Heart right ventricle (tissue), 16 donors: ENCODE data around the gene PNKP. TPM values are rescaled to one million over a fixed set of nuclear protein-coding genes. Genes with fewer than 3 reads are reported as not detected.

Source experiments
- ATAC-seq, 8 donors: fragments of 200-7000 bp; cut with Tn5 transposase; one replicate each; pipeline ENCODE4 v1.9.1; 2020; ENCODE audit warnings: mild to moderate bottlenecking in 8 of 8, moderate library complexity in 8 of 8, moderate number of reproducible peaks in 1 of 8
- DNase-seq, 2 donors: peaks; one replicate each; pipeline ENCODE4 v3.0.0-alpha.2; 2020
- H3K27ac ChIP-seq, 10 donors: fragments of 200-600 bp; sonication (generic) in 2 of 10; one replicate each; pipeline versions ENCODE4 v1.5.0 to v1.8.0; 2020 to 2022; ENCODE audit warnings: mild to moderate bottlenecking in 3 of 10
- H3K27me3 ChIP-seq, 7 donors: fragments of 200-600 bp; one replicate each; pipeline ENCODE4 v1.8.0; 2021 to 2022; ENCODE audit warnings: mild to moderate bottlenecking in 2 of 7
- H3K36me3 ChIP-seq, 9 donors: fragments of 200-600 bp; sonication (generic) in 1 of 9; one replicate each; pipeline versions ENCODE4 v1.5.0 to v1.8.0; 2020 to 2022; ENCODE audit warnings: mild to moderate bottlenecking in 2 of 9
- H3K4me1 ChIP-seq, 9 donors: fragments of 200-600 bp; sonication (generic) in 1 of 9; one replicate each; pipeline versions ENCODE4 v1.5.0 to v1.8.0; 2020 to 2022; ENCODE audit warnings: mild to moderate bottlenecking in 4 of 9
- H3K4me3 ChIP-seq, 10 donors: fragments of 200-600 bp; sonication (generic) in 2 of 10; one replicate each; pipeline versions ENCODE4 v1.5.0 to v1.8.0; 2020 to 2022; ENCODE audit warnings: mild to moderate bottlenecking in 7 of 10, moderate library complexity in 2 of 10
- H3K9me3 ChIP-seq, 11 donors: fragments of 200-600 bp in 10 of 11; sonication (generic) in 2 of 11; one replicate each; pipeline versions ENCODE4 v1.5.0 to v1.8.0; 2013 to 2022; ENCODE audit warnings: mild to moderate bottlenecking in 2 of 11, control low read depth in 1 of 11, moderate library complexity in 1 of 11
- WGBS, 2 donors: extraction: QIAGEN DNeasy Blood & Tissue Kit; methylation state at CpG; one replicate each; pipeline ENCODE4 v1.1.7; 2013; ENCODE audit warnings: inconsistent platforms in 1 of 2; 5-methylcytosine and 5-hydroxymethylcytosine counted together
- intact Hi-C, 10 donors: fragments of 100-400 bp; cut with DNase I; formaldehyde crosslinking; loops; one replicate each; pipeline versions ENCODE4 v1.11.1 to v1.14.2; 2022
- polyA plus RNA-seq, 2 donors: library from polyadenylated mRNA; stranded (reverse); fragments of 200-250 nt; gene quantifications; one replicate each; pipeline ENCODE4 v1.2.3, GENCODE V29; 2013
- total RNA-seq, 10 donors: library from RNA; stranded (reverse); fragmentation: NEBNext Ultra II Directional in 3 of 10; extraction: Animal tissue kit (Norgen Biotek cat#: 25700) in 3 of 10; gene quantifications; one replicate each; pipeline versions ENCODE4 v1.2.1 to v1.2.4, GENCODE V29; 2021 to 2023
- TF ChIP-seq, protein P1 (sequence below), 9 donors: fragments of 200-600 bp; sonication (generic) in 2 of 9; IDR thresholded peaks; one replicate each; pipeline versions ENCODE4 v1.5.0 to v1.8.0; 2021 to 2022; ENCODE audit warnings: antibody characterized with exemption in 9 of 9, mild to moderate bottlenecking in 5 of 9, moderate library complexity in 1 of 9
- donor health status: Arrhythmogenic right ventricular cardiomyopathy.
- donor health status: ischemic (EF 13 %, LVEDD 7.1; RV severe dilation, severe dysfunction).
- donor health status: healthy with polysubstance abuse.
- donor health status: DM: no; HTN: yes; CAD: no.
- donor health status: DM: no; HTN: no; CAD: no.
- donor health status: ischemic (EF 25% LVEDD 6.9; RV normal size, moderate dysfunction).
- donor health status: ischemic (EF 25% LVEDD 5.7; RV mildly dilated, moderate dysfunction).
- donor health status: healthy.
- donor health status: DM: yes; HTN: yes; CAD: no.
- donor health status: Ischemic cardiomyopathy.
- donor health status: ischemic (EF 35%, LVEDD 5.7; RV mildly dilated, moderate dysfunction).
- donor health status: nonischemic (EF 11% LVEDD 7.7; RV severe dilation, severe dysfunction).
- donor health status: DM: yes; HTN: yes; CAD: no.
- donor health status: PGD.
- donor health status: ischemic (EF 29% LVEDD 5.4; RV normal size, mild dysfunction).
- donor health status: nonischemic (EF 23%, LVEDD 6.1; RV moderate dilation, normal function).

The PNKP gene
- total and polyA plus RNA-seq, 12 donors = 24.0 to 91.7 (median 34.6) TPM

DNA sequence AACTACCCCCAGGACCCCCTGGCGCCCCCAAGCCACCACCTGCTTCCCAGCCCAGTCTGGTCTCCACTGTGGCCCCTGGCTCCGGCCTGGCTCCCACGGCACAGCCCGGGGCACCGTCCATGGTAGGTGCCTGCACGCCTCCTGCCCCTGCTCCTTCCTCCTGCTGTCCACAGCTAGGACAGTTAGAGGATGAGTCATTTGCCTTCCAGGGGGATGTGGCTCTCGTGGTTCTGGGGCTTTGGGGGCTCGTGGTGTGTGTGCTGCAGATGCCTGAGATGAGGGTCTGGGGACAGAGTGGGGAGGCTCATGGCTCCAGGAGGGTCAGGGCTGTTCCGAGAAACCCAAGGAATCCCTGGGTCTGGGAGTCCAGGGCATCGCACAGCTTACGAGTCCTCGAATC lies 36.6 kb downstream of the PNKP start:
- no peak overlapping the region for H3K27ac ChIP-seq
- H3K36me3 ChIP-seq = peaks cover 0 to 93% (median 58%) of the 10 kb centered on the region in 9 donors
- no peak for DNase-seq
- TF ChIP-seq, protein P1, sequence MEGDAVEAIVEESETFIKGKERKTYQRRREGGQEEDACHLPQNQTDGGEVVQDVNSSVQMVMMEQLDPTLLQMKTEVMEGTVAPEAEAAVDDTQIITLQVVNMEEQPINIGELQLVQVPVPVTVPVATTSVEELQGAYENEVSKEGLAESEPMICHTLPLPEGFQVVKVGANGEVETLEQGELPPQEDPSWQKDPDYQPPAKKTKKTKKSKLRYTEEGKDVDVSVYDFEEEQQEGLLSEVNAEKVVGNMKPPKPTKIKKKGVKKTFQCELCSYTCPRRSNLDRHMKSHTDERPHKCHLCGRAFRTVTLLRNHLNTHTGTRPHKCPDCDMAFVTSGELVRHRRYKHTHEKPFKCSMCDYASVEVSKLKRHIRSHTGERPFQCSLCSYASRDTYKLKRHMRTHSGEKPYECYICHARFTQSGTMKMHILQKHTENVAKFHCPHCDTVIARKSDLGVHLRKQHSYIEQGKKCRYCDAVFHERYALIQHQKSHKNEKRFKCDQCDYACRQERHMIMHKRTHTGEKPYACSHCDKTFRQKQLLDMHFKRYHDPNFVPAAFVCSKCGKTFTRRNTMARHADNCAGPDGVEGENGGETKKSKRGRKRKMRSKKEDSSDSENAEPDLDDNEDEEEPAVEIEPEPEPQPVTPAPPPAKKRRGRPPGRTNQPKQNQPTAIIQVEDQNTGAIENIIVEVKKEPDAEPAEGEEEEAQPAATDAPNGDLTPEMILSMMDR (IDR thresholded peaks at IDR 0.05) = no peak
- H3K4me1 ChIP-seq = peaks cover 0 to 18% (median 0%) of the 10 kb centered on the region in 9 donors
- H3K27me3 ChIP-seq = no peaks in the 10 kb centered on the region
- H3K9me3 ChIP-seq = no peaks in the 10 kb centered on the region
- no peak overlapping the region for H3K4me3 ChIP-seq
- intact Hi-C loops = loop anchor here in 1 of 10 donors (10.0 kb wide), 1 partner anchor 1244 kb away; no protein-coding TSS in a partner anchor
- no peak for ATAC-seq
- WGBS, 2 donors = 95 to 97% methylated on average over 12 of the region's 12 CpGs

DNA sequence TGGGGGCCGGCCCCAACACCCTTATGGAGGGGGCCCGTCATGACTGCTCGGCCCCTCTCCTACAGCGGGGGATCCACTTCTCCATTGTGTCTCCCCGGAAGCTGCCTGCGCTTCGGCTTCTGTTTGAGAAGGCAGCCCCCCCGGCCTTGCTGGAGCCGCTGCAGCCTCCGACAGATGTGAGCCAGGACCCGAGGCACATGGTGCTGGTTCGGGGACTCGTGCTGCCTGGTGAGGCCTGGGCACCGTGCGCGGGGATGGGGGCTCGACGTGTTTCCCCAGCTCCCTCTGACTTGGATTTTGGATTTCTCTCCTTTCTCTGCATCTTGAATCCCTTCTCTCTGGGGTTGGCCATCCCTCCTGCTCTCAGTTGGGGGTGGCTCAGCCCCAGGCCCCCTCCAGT lies 37.7 kb downstream of the PNKP start:
- Histone ChIP-seq H3K36me3 (peaks cover 0 to 90% (median 50%) of the 10 kb centered on the region in 9 donors), H3K4me3 (no peak overlapping the region), H3K27ac (no peak overlapping the region), H3K9me3 (no peaks in the 10 kb centered on the region), H3K27me3 (no peaks in the 10 kb centered on the region), H3K4me1 (peaks cover 0 to 18% (median 0%) of the 10 kb centered on the region in 9 donors)
- DNase-seq = no peak
- TF ChIP-seq, protein P1 (IDR thresholded peaks at IDR 0.05) = no peak
- intact Hi-C loops = loop anchor here in 1 of 10 donors (10.0 kb wide), 1 partner anchor 1245 kb away; no protein-coding TSS in a partner anchor
- WGBS, 2 donors = 93 to 97% methylated on average over 18 of the region's 18 CpGs
- ATAC-seq = no peak

DNA sequence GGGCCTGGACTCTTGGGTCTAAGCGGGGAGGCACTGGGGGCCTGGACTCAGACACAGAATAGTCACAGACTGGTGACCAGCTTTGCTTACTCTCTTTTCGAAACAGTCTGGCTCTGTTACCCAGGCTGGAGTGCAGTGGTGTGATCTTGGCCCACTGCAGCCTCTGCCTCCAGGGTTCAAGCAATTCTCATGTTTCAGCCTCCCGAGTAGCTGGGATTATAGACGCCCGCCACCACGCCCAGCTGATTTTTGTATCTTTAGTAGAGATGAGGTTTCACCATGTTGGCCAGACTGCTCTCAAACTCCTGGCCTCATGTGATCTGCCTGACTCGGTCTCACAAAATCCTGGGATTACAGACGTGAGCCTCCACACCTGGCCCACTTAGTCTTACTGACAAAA lies 38.2 kb downstream of the PNKP start:
- no peak overlapping the region for H3K27ac ChIP-seq
- 93% methylated on average over 8 of the region's 8 CpGs for WGBS, 2 donors
- peaks cover 0 to 90% (median 45%) of the 10 kb centered on the region in 9 donors for H3K36me3 ChIP-seq
- H3K9me3 ChIP-seq = no peaks in the 10 kb centered on the region
- DNase-seq (no peak), ATAC-seq (no peak)
- no peak overlapping the region for H3K4me3 ChIP-seq
- intact Hi-C loops = no loop called here
- no peaks in the 10 kb centered on the region for H3K27me3 ChIP-seq
- TF ChIP-seq, protein P1 (IDR thresholded peaks at IDR 0.05) = no peak
- H3K4me1 ChIP-seq = peaks cover 0 to 18% (median 0%) of the 10 kb centered on the region in 9 donors

DNA sequence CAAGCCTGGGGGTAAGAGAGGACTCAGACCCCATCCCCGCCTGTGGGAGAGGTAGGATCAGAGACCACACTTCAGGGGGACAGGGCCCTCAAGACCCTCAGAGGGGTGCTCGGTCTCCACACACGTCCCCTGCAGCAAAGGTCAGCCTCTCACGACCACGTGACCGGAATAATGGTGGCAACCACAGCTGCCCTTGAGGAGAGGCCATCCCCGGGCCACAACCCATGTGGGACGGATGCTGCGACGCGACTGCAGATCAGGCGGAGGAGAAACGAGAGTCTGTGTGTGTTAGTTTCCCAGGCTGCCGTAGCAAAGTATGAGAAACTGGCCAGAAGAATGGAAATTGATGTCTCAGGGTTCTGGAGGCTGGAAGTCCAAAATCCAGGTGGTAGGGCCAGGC lies 40.3 kb downstream of the PNKP start:
- no peaks in the 10 kb centered on the region for H3K9me3 ChIP-seq
- peaks cover 0 to 84% (median 23%) of the 10 kb centered on the region in 9 donors for H3K36me3 ChIP-seq
- WGBS, 2 donors = 90% methylated on average over 14 of the region's 14 CpGs
- peaks cover 0 to 7% (median 0%) of the 10 kb centered on the region in 9 donors for H3K4me1 ChIP-seq
- TF ChIP-seq, protein P1 (IDR thresholded peaks at IDR 0.05) = no peak
- no peak overlapping the region for H3K4me3 ChIP-seq
- H3K27ac ChIP-seq = no peak overlapping the region
- ATAC-seq = no peak
- DNase-seq = no peak
- intact Hi-C loops = no loop called here
- no peaks in the 10 kb centered on the region for H3K27me3 ChIP-seq
